Hematopoietic multipotent progenitor cell treated with erythropoietin and hydrocortisone succinate and interleukin-3 and kit ligand, for 6 days (in vitro differentiated cells): ENCODE data around the gene VSTM5.
"Not testable (repeated sequence)": the region's sequence is repeated elsewhere in the genome, so short reads cannot be mapped to it uniquely, and the experiment has no call there.

Experiments used
- DNase-seq: peaks from one replicate; pipeline ENCODE4 v3.0.0-alpha.2; 2015

Gene VSTM5

DNA sequence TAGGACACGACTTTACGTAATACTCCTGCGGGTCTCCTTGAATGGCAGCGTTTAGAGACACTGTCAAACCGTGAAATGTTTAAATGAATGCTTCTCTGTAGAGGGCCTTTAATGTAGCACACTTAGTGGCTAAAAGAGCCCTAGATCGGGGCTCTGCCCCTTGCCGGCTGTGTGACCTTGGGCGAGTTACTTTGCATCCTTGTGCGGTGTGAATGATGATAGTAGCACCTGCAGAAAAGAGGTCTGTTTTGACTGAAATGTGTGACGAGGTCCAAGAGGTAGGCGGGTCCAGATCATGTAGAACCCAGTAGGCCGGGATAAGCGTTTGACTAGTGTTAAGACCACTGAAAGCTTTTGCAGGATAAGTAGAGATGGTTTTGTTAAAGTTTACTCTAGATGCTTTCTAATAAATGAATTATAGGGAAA lies 65.5 kb downstream of the VSTM5 start:
- DNase-seq, result peak; percentile 19

- peak; percentile 98 for DNase-seq
Observed at GRCh38 chr11:93784145-93784934, 66.1 kb downstream of the VSTM5 start, which contains the start of gene MED17. Gene MED17, plus strand, starts transcription at chr11:93784282. Its CDS starts 232 bp downstream, at chr11:93784514.

DNA sequence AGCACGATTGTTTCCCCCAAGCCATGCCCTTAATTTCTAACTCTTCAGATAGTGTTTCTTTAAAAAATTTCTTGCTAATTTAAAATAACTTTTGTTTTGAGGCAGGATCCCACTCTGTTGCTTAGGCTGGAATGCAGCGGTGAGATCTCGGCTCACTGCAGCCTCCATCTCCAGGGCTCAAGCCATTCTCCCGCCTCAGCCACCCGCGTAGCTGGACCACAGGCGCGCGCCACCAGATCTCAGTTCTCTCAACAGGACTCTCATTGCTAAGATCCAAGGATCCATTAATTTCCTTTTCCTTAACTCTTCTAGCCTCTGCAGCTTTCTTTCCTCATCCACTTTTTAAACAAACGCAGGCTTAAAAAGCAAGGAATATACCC lies 66.7 kb downstream of the VSTM5 start:
- DNase-seq, result no peak

- DNase-seq, result no peak
Observed at GRCh38 chr11:93783362-93783761, 67.1 kb downstream of the VSTM5 start.

- DNase-seq, result peak; percentile 68
Observed at GRCh38 chr11:93775289-93775688, 75.1 kb downstream of the VSTM5 start.

DNA sequence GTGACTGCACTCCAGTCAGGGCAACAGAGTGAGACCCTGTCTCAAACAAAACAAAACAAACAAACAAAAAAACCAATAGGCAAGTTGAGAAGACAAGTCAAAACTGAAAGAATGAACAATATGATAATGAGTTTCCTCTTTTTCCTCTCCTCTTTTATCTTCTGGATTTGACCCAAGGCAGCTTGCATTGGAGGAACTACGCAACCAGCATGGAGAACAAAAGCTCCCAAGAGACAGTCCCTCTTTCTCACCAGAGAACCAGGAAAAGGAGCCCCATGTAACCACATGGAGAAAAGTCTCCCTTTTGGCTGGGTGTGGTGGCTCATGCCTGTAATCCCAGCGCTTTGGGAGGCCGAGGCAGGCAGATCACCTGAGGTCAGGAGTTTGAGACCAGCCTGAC lies 75.9 kb downstream of the VSTM5 start:
- not testable (repeated sequence) for DNase-seq

DNA sequence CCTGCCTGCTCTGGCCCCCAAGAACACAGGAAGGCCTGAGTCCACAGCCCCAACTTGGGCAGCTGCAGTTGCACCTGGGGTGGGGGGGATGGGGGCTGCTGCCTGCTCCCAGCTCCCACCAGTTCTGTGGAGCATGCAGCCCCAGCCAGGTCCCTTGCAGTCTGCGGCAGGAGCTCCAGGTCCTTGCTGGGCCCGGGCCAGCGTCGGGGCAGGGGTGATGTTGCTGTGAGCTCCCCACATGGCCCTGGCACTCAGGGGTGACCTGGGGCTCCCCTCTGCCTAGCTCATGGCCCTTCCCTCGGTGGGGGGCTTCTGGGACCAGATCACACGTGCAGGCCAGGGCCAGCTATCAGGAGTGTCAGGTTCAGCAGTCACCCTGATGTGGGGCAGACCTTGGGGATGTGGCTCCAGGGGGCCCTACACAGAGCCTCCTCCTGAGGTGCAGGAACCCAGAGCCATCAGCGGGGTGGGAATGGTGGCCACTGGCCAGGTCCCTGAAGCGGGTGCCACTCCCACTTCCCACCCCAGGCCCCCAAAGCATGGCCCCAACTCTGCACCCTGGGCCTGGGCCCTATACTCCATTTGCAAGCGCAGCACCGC lies 76.7 kb downstream of the VSTM5 start:
- DNase-seq, result no peak

DNA sequence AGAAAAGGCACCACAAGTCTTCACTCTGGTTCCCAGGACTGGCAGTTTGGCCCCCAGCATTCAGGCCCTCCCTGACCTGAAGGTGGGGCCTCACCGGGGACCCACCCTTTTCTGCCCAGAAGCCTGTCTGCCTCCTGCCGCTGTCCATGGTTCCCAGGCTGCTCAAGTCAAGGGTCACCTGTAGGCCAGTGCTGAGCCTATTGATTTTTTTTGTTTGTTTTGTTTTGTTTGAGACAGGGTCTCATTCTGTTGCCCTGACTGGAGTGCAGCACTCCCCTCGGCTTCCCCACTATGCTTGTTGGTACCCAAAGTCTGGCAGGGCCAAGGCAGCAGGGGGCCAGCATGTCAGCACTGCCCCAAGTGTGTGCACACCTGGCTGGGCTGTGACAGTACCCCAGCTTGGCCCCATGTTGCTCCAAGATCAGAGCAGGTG lies 77.4 kb downstream of the VSTM5 start:
- no peak for DNase-seq

- no peak for DNase-seq
Observed at GRCh38 chr11:93772123-93772522, 78.3 kb downstream of the VSTM5 start.

DNA sequence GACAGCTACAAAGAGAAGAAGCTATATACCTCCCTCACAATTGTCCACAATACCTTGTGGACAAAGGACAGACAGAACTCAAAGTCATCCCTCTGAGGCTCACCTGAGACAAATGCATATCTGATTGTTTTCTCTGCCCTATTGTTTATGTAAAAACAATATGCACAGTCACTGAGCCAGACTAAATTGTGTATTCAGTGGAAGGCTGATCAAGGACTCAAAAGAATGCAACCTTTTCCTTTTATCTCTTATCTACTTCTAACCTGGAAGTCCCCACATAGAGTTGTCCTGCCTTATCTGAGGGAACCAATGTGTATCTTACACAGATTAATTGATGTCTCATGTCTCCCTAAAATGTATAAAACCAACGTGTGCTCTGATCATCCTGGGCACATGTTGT lies 80.3 kb downstream of the VSTM5 start:
- DNase-seq, result no peak
